DLD1 (cell line): ENCODE measurements around the gene ST6GALNAC2.

ENCODE experiments used
- in situ Hi-C: cut with HindIII; loops from 2 replicates; pipeline ENCODE4 v1.10.0; 2017; ENCODE audit warnings: low sequenced_read_pairs

The ST6GALNAC2 gene

GRCh38 chr17:76601065-76601464 is 15.4 kb upstream of the ST6GALNAC2 start:
- in situ Hi-C loops: no loop called here

- in situ Hi-C loops: no loop called here
These were observed 14.2 kb upstream of the ST6GALNAC2 start for GRCh38 chr17:76599694-76600460.

GRCh38 chr17:76598004-76598439 is 12.4 kb upstream of the ST6GALNAC2 start:
- in situ Hi-C loops: no loop called here

- in situ Hi-C loops: no loop called here
These were observed 11.7 kb upstream of the ST6GALNAC2 start for GRCh38 chr17:76597156-76598003.

- in situ Hi-C loops: no loop called here
These were observed 9.0 kb upstream of the ST6GALNAC2 start for GRCh38 chr17:76594690-76595089.

GRCh38 chr17:76593959-76594358 is 8.3 kb upstream of the ST6GALNAC2 start:
- in situ Hi-C loops: no loop called here

- in situ Hi-C loops: no loop called here
These were observed 7.7 kb upstream of the ST6GALNAC2 start for GRCh38 chr17:76593384-76593826.

- in situ Hi-C loops: no loop called here
These were observed 2.5 kb upstream of the ST6GALNAC2 start for GRCh38 chr17:76588182-76588581.

GRCh38 chr17:76586741-76587487 is 1.3 kb upstream of the ST6GALNAC2 start:
- in situ Hi-C loops: no loop called here

GRCh38 chr17:76585033-76585648 is 519 bp downstream of the ST6GALNAC2 start:
- in situ Hi-C loops: no loop called here

GRCh38 chr17:76584427-76585032 is 1.1 kb downstream of the ST6GALNAC2 start:
- in situ Hi-C loops: no loop called here

- in situ Hi-C loops: no loop called here
These were observed 3.0 kb downstream of the ST6GALNAC2 start for GRCh38 chr17:76582660-76583059.

GRCh38 chr17:76581515-76581914 is 4.1 kb downstream of the ST6GALNAC2 start:
- in situ Hi-C loops: no loop called here

- in situ Hi-C loops: no loop called here
These were observed 6.4 kb downstream of the ST6GALNAC2 start for GRCh38 chr17:76579281-76579680.

GRCh38 chr17:76578376-76578775 is 7.3 kb downstream of the ST6GALNAC2 start:
- in situ Hi-C loops: no loop called here

- in situ Hi-C loops: no loop called here
These were observed 7.8 kb downstream of the ST6GALNAC2 start for GRCh38 chr17:76577876-76578275.

- in situ Hi-C loops: no loop called here
These were observed 9.5 kb downstream of the ST6GALNAC2 start for GRCh38 chr17:76576189-76576588.

- in situ Hi-C loops: no loop called here
These were observed 10.1 kb downstream of the ST6GALNAC2 start for GRCh38 chr17:76575570-76575969.

GRCh38 chr17:76574166-76574565 is 11.5 kb downstream of the ST6GALNAC2 start:
- in situ Hi-C loops: no loop called here

GRCh38 chr17:76573096-76573495 is 12.6 kb downstream of the ST6GALNAC2 start:
- in situ Hi-C loops: no loop called here
